Muscle of arm (tissue), 12 donors: ENCODE results near the gene KCND2. TPM values are rescaled to one million over a fixed set of nuclear protein-coding genes. Genes with fewer than 3 reads are reported as not detected.
"Not testable (repeated sequence)": the region's sequence is repeated elsewhere in the genome, so short reads cannot be mapped to it uniquely, and the experiment has no call there.

Experiments used
- DNase-seq: peaks from one replicate; pipeline ENCODE4 v3.0.0-alpha.2; 2013
- polyA plus RNA-seq, 12 donors: library from polyadenylated mRNA; unstranded; fragments of 120-200 nt; gene quantifications; one replicate each; pipeline ENCODE4 v1.2.1, GENCODE V29; 2013; ENCODE audit not compliant: insufficient read length in 12 of 12

Gene KCND2
- polyA plus RNA-seq, 12 donors = 0.53 to 1.9 (median 0.99) TPM; not detected in 2

GRCh38 chr7:120700796-120701195 is 427.8 kb downstream of the KCND2 start:
- DNase-seq = no peak

GRCh38 chr7:120702408-120702807 is 429.4 kb downstream of the KCND2 start:
- not testable (repeated sequence) for DNase-seq

GRCh38 chr7:120703585-120704240 is 430.7 kb downstream of the KCND2 start:
- no peak for DNase-seq

- no peak for DNase-seq
Measured at GRCh38 chr7:120709252-120709971, 436.4 kb downstream of the KCND2 start.

GRCh38 chr7:120709972-120710320 is 437.0 kb downstream of the KCND2 start:
- no peak for DNase-seq

GRCh38 chr7:120714945-120715344 is 442.0 kb downstream of the KCND2 start:
- DNase-seq = no peak

- DNase-seq = no peak
Measured at GRCh38 chr7:120716307-120716706, 443.3 kb downstream of the KCND2 start.

GRCh38 chr7:120717166-120717565 is 444.2 kb downstream of the KCND2 start:
- no peak for DNase-seq

GRCh38 chr7:120718361-120718760 is 445.4 kb downstream of the KCND2 start:
- no peak for DNase-seq

- no peak for DNase-seq
Measured at GRCh38 chr7:120720317-120720716, 447.3 kb downstream of the KCND2 start.

- DNase-seq = no peak
Measured at GRCh38 chr7:120723465-120724385, 450.8 kb downstream of the KCND2 start.

- DNase-seq = no peak
Measured at GRCh38 chr7:120724448-120724847, 451.5 kb downstream of the KCND2 start.

GRCh38 chr7:120724955-120725354 is 452.0 kb downstream of the KCND2 start:
- DNase-seq = no peak

GRCh38 chr7:120725376-120726039 is 452.5 kb downstream of the KCND2 start:
- peak; percentile 48 for DNase-seq

- no peak for DNase-seq
Measured at GRCh38 chr7:120729245-120729644, 456.3 kb downstream of the KCND2 start.

GRCh38 chr7:120731271-120731670 is 458.3 kb downstream of the KCND2 start:
- DNase-seq = no peak

- no peak for DNase-seq
Measured at GRCh38 chr7:120732256-120732655, 459.3 kb downstream of the KCND2 start.

GRCh38 chr7:120733143-120733542 is 460.2 kb downstream of the KCND2 start:
- DNase-seq = no peak

- DNase-seq = no peak
Measured at GRCh38 chr7:120733835-120734234, 460.9 kb downstream of the KCND2 start.

GRCh38 chr7:120735791-120736190 is 462.8 kb downstream of the KCND2 start:
- no peak for DNase-seq

- no peak for DNase-seq
Measured at GRCh38 chr7:120738816-120739215, 465.8 kb downstream of the KCND2 start.

GRCh38 chr7:120740348-120740747 is 467.4 kb downstream of the KCND2 start:
- peak; percentile 69 for DNase-seq
